ENCODE results near the gene PNMA3. TPM values are rescaled to one million over a fixed set of nuclear protein-coding genes. Genes with fewer than 3 reads are reported as not detected.
"Not testable (repeated sequence)": the region's sequence is repeated elsewhere in the genome, so short reads cannot be mapped to it uniquely, and the experiment has no call there.

Gene PNMA3
- total RNA-seq, 1 donor from 2014 or later: not detected

- no peak for DNase-seq
Observed at GRCh38 chrX:153074262-153074899, 18.1 kb downstream of the PNMA3 start.

- no peak for DNase-seq
Observed at GRCh38 chrX:153074935-153075334, 18.7 kb downstream of the PNMA3 start.

GRCh38 chrX:153075366-153075765 lies 19.1 kb downstream of the PNMA3 start:
- DNase-seq: no peak

- DNase-seq: not testable (repeated sequence)
Observed at GRCh38 chrX:153077437-153078135, 21.3 kb downstream of the PNMA3 start.

- DNase-seq: not testable (repeated sequence)
Observed at GRCh38 chrX:153083238-153083923, 27.1 kb downstream of the PNMA3 start.

- DNase-seq: no peak
Observed at GRCh38 chrX:153102418-153102817, 46.1 kb downstream of the PNMA3 start.

- DNase-seq: not testable (repeated sequence)
Observed at GRCh38 chrX:153104959-153105358, 48.7 kb downstream of the PNMA3 start.

- not testable (repeated sequence) for DNase-seq
Observed at GRCh38 chrX:153106092-153106801, 50.0 kb downstream of the PNMA3 start.

Other genes starting within 250 kb of the PNMA3 start
- gene CETN2, start 225.7 kb upstream of the PNMA3 start, total RNA-seq: 23.3 and 25.2 TPM in 2 replicates
- gene NSDHL, start 225.4 kb upstream of the PNMA3 start, total RNA-seq: 16.0 and 28.4 TPM in 2 replicates
- gene ZNF185, start 158.4 kb upstream of the PNMA3 start, total RNA-seq: 5.3 and 15.5 TPM in 2 replicates
- not detected in 2 replicates for gene PNMA5, start 62.4 kb upstream of the PNMA3 start, total RNA-seq
- gene PNMA6A, start 16.0 kb downstream of the PNMA3 start, total RNA-seq: 0.34 and 0.74 TPM in 2 replicates
- not detected in 2 replicates for gene MAGEA1, start 122.8 kb downstream of the PNMA3 start, total RNA-seq